ENCODE measurements around the gene PCK1.

DNA sequence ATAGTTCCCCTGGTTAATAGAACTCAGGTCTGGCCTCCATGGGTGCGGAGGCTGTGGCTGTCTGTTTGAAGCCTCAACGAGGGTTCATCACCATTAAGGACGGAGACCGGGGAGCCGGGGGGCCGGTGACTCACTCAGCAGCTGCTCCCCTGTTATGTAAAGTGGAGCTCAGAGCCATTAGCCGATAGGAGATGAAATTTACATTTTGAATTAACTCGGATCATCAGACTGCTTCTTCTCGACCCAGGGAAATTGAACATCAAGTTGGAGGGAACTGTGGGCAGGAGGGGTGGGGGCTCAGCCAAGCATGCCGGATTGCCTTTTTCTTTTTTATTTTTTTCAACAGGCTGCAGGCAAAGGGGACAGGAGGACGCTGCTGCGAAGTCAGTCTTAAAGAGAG is 12.3 kb downstream of the PCK1 start:
- TF ChIP-seq EZH2 (IDR thresholded peaks at IDR 0.05): no peak
- no peak for TF ChIP-seq POLR2AphosphoS5 (IDR thresholded peaks at IDR 0.05; ENCODE audit: borderline replicate concordance, low read depth, low read length)
- TF ChIP-seq FOXP2 (optimal IDR thresholded peaks at IDR 0.05; ENCODE audit: control extremely low read depth, extremely low read length, insufficient read depth): no peak
